Measurements from ENCODE around the gene ZNF236. TPM values are rescaled to one million over a fixed set of nuclear protein-coding genes. Genes with fewer than 3 reads are reported as not detected.

Gene ZNF236
- total RNA-seq, 6 experiments from 2014 or later: 3.8 to 7.6 (median 5.8) TPM

DNA sequence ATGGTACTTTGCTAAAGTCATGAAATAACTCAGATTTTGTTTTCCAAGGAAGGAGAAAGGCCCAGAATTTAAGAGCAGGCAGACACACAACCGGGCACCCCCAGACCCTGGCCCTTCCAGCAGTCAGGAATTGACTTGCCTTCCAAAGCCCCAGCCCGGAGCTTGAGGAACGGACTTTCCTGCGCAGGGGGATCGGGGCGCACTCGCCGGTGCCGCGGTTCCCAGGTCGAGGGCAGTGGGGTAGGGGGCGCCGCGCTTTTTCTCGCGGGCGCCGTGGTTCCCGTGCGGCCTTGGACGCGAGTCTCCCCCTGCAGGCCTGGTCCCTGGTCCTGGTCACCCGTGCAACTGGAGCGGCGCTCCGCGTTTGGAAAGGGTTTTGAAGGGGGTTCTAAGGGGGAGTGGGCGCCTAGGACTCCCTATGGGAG lies 1.2 kb downstream of the ZNF236 start:
- TF ChIP-seq, protein P1, sequence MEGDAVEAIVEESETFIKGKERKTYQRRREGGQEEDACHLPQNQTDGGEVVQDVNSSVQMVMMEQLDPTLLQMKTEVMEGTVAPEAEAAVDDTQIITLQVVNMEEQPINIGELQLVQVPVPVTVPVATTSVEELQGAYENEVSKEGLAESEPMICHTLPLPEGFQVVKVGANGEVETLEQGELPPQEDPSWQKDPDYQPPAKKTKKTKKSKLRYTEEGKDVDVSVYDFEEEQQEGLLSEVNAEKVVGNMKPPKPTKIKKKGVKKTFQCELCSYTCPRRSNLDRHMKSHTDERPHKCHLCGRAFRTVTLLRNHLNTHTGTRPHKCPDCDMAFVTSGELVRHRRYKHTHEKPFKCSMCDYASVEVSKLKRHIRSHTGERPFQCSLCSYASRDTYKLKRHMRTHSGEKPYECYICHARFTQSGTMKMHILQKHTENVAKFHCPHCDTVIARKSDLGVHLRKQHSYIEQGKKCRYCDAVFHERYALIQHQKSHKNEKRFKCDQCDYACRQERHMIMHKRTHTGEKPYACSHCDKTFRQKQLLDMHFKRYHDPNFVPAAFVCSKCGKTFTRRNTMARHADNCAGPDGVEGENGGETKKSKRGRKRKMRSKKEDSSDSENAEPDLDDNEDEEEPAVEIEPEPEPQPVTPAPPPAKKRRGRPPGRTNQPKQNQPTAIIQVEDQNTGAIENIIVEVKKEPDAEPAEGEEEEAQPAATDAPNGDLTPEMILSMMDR (IDR thresholded peaks at IDR 0.05): peak in 1 of 4 donors; percentile 27
- TF ChIP-seq POLR2A (IDR thresholded peaks at IDR 0.05): no peak
- 40% methylated on average over 2 of the region's 28 CpGs for WGBS (ENCODE audit: insufficient coverage, low coverage, low lambda C conversion rate, missing lambda C conversion rate)
- peak in 2 of 4 donors; percentile 10 to 14 for ATAC-seq
- intact Hi-C loops (cut with DNase I): no loop called here
- H3K27ac ChIP-seq: peak overlapping the region in 1 of 3 donors; percentile 89
- DNase-seq: peak; percentile 38 to 58 (median 48)
- peaks cover 0 to 8% (median 0%) of the 10 kb centered on the region in 4 donors for H3K4me1 ChIP-seq
- no peaks in the 10 kb centered on the region for H3K9me3 ChIP-seq
- peak overlapping the region; percentile 49 to 73 (median 61) for H3K4me3 ChIP-seq
- H3K27me3 ChIP-seq: no peaks in the 10 kb centered on the region
- H3K36me3 ChIP-seq: no peaks in the 10 kb centered on the region

DNA sequence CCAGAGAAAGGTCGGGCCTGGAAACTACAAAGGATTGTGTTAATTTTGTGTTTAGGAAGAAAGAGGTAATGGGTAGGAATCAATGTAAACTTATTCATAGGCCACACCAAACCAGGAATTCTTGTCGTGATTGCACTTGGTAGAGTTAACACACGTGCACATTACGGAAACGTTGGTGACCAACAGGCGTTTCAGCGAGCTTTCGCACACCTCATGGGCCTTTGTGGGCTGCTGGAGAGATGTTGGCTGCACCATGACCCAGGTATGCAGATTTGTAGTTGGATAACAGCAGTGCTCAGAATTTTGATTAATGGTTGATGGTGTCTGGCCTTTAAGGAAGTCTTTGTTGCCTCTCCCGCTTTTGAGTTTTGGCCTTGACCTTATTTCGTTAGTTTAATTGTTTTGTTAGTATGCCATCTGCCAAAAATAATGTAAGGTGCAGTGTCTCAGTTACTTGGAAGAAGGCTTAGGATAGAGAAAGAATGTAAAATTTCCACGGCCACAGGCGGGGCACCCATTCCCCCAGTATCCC lies 1.9 kb downstream of the ZNF236 start:
- TF ChIP-seq POLR2A (IDR thresholded peaks at IDR 0.05): no peak
- TF ChIP-seq, protein P1 (IDR thresholded peaks at IDR 0.05): no peak
- peaks cover 0 to 8% (median 0%) of the 10 kb centered on the region in 4 donors for H3K4me1 ChIP-seq
- no peak for DNase-seq
- no peaks in the 10 kb centered on the region for H3K36me3 ChIP-seq
- H3K27me3 ChIP-seq: no peaks in the 10 kb centered on the region
- ATAC-seq: no peak
- intact Hi-C loops (cut with DNase I): no loop called here
- no peaks in the 10 kb centered on the region for H3K9me3 ChIP-seq
- peak overlapping the region in 1 of 3 donors; percentile 89 for H3K27ac ChIP-seq
- no peak overlapping the region for H3K4me3 ChIP-seq
- 69% methylated on average over 8 of the region's 12 CpGs for WGBS (ENCODE audit: insufficient coverage, low coverage, low lambda C conversion rate, missing lambda C conversion rate)

DNA sequence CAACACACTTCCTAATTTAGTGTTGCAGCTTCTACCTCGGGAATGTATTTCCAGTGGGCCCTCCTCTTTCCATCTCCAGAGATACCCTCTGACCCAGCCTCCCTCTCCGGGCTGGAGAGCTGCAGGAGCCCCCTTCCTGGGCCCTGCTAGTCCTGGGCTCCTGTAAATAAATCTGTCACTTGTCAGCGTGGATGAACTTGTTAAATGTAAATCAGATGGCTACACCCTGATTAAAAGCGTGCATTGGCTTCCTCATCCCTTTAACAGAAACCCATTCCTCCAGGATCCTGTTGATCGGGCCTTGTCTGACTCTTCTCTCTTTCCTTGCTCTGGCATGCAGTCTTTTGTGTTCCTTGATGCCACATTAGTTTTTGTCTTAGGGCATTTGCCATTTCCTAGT lies 2.4 kb downstream of the ZNF236 start:
- ATAC-seq (no peak), DNase-seq (no peak)
- no peaks in the 10 kb centered on the region for H3K36me3 ChIP-seq
- no peak overlapping the region for H3K27ac ChIP-seq
- H3K9me3 ChIP-seq: no peaks in the 10 kb centered on the region
- H3K27me3 ChIP-seq: no peaks in the 10 kb centered on the region
- no peak overlapping the region for H3K4me3 ChIP-seq
- TF ChIP-seq, protein P1 (IDR thresholded peaks at IDR 0.05): no peak
- no peak for TF ChIP-seq POLR2A (IDR thresholded peaks at IDR 0.05)
- 81% methylated on average over 3 of the region's 5 CpGs for WGBS (ENCODE audit: insufficient coverage, low coverage, low lambda C conversion rate, missing lambda C conversion rate)
- intact Hi-C loops (cut with DNase I): no loop called here
- H3K4me1 ChIP-seq: peaks cover 0 to 8% (median 0%) of the 10 kb centered on the region in 4 donors

DNA sequence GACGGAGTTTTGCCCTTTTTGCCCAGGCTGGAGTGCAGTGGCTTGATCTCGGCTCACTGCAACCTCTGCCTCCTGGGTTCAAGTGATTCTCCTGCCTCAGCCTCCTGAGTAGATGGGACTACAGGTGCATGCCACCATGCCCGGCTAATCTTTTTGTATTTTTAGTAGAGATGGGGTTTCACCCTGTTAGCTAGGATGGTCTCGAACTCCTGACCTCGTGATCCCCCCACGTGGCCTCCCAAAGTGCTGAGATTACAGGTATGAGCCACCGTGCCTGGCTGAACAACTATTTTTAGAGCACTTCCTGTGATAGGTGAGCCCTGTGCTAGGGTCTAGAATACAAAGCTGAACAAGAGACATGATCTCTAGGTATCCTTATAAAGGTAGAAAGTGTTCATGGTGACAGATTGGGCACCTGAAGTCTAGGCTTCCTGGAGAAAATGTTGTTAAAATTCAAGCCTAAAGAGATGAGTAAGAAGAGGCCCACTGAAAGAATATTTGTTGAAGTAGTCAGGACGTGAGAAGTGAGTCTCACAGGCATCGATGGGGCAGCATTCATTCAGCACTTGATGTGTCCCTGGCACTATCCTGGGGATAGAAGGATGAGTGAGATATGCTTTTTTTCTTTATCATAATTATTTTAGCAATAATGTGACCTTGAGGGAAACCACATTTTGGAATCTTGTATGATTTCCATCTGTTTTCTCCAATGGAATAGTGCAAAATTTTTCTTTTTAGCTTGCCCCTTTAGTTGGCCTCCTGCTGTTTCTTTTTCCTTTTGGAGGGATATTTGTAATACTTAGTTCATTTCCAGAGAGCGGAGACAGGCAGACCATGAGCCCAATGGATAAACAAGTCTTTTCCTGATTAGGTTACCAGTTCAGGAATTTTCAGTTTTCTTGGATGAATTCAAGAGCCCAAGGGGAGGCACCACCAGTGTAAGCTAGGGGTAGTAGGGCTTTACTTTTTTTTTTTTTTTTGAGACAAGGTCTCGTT lies 5.1 kb downstream of the ZNF236 start:
- intact Hi-C loops (cut with DNase I): no loop called here
- Histone ChIP-seq H3K4me1 (no peaks in the 10 kb centered on the region), H3K36me3 (no peaks in the 10 kb centered on the region), H3K9me3 (no peaks in the 10 kb centered on the region), H3K4me3 (no peak overlapping the region), H3K27ac (no peak overlapping the region), H3K27me3 (no peaks in the 10 kb centered on the region)
- DNase-seq (no peak), ATAC-seq (no peak)
- WGBS (ENCODE audit: insufficient coverage, low coverage, low lambda C conversion rate, missing lambda C conversion rate): 61% methylated on average over 8 of the region's 11 CpGs
- TF ChIP-seq POLR2A (IDR thresholded peaks at IDR 0.05): no peak

DNA sequence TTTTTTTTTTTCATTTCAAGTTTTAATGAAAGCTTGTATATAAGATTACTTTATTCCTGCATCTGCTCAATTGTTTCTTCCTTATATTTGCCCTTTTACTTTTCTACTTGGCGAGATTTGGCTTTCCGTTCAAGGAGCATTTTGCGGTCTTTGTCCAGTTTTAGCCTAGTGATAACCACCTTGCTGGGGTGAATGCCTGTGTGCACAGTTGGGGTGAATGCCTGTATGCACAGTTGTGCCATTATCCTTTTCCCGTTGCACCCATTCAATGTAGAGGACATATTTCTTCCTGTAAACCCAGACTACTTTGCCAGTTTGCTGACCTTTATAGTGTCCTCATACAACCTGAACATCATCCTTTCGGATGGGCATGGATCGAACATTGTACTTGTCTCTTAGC lies 12.0 kb downstream of the ZNF236 start:
- no peak for ATAC-seq
- no peak for DNase-seq
- 90% methylated on average over 6 of the region's 6 CpGs for WGBS (ENCODE audit: insufficient coverage, low coverage, low lambda C conversion rate, missing lambda C conversion rate)
- Histone ChIP-seq H3K4me3 (no peak overlapping the region), H3K27me3 (no peaks in the 10 kb centered on the region), H3K36me3 (no peaks in the 10 kb centered on the region), H3K9me3 (no peaks in the 10 kb centered on the region), H3K27ac (no peak overlapping the region), H3K4me1 (peaks cover 0 to 13% (median 5%) of the 10 kb centered on the region in 4 donors)
- intact Hi-C loops (cut with DNase I): no loop called here
- TF ChIP-seq, protein P1 (IDR thresholded peaks at IDR 0.05): no peak
- TF ChIP-seq POLR2A (IDR thresholded peaks at IDR 0.05): no peak
